HepG2 (cell line): ENCODE data around the gene BANK1. TPM values are rescaled to one million over a fixed set of nuclear protein-coding genes. Genes with fewer than 3 reads are reported as not detected.

Experiments used
- AHDC1 ChIP-seq: sonication (generic); formaldehyde crosslinking; IDR thresholded peaks from 2 replicates; pipeline ENCODE4 v1.5.1; 2020; ENCODE audit warnings: mild to moderate bottlenecking, missing genetic modification reagents, borderline replicate concordance
- ELF4 ChIP-seq: sonication (generic); formaldehyde crosslinking; IDR thresholded peaks from 2 replicates; pipeline ENCODE4 v1.5.0; 2020; ENCODE audit warnings: missing genetic modification reagents, mild to moderate bottlenecking, moderate library complexity, borderline replicate concordance
- HMG20B ChIP-seq: conservative IDR thresholded peaks from 2 replicates; pipeline ENCODE4 v1.6.1; 2016; ENCODE audit warnings: missing genetic modification reagents, missing compliant biosample characterization
- KLF16 ChIP-seq, 2 experiments: sonication (generic) in 1 of 2; formaldehyde crosslinking in 1 of 2; IDR thresholded peaks; 2 replicates each; pipeline versions ENCODE4 v1.6.1 to v1.8.0; 2016 to 2023; ENCODE audit warnings: missing genetic modification reagents in 2 of 2, missing compliant biosample characterization in 1 of 2
- PRMT3 ChIP-seq: sonication (generic); formaldehyde crosslinking; IDR thresholded peaks from 2 replicates; pipeline ENCODE4 v1.8.1; 2022; ENCODE audit warnings: low read depth, mild to moderate bottlenecking, moderate library complexity, missing genetic modification reagents, borderline replicate concordance
- RARA ChIP-seq: IDR thresholded peaks from 2 replicates; pipeline ENCODE4 v1.6.1; 2016; ENCODE audit warnings: missing genetic modification reagents, missing compliant biosample characterization
- SMAD1 ChIP-seq: sonication (generic); formaldehyde crosslinking; IDR thresholded peaks from 2 replicates; pipeline ENCODE4 v1.4.0; 2020; ENCODE audit warnings: missing genetic modification reagents, low read depth, mild to moderate bottlenecking, borderline replicate concordance
- ZFP36 ChIP-seq: fragments of 150-350 bp; IDR thresholded peaks from 2 replicates; pipeline ENCODE4 v1.6.1; 2018; ENCODE audit warnings: borderline replicate concordance, low read length, low read depth; ENCODE audit not compliant: partially characterized antibody
- ZNF746 ChIP-seq: sonication (generic); formaldehyde crosslinking; IDR thresholded peaks from 2 replicates; pipeline ENCODE4 v1.8.0; 2022; ENCODE audit warnings: mild to moderate bottlenecking, missing genetic modification reagents
- polyA plus RNA-seq, 8 experiments: library from polyadenylated mRNA; depleted of rRNA in 3 of 8; stranded (reverse) in 7 of 8; unstranded in 1 of 8; fragments of >200 nt; fragmentation: Illumina TruSeq in 4 of 8; extraction: Trizol in 4 of 8; gene quantifications; 2 replicates each; pipeline versions ENCODE4 v1.2.1 to v1.2.3, GENCODE V29; 2011 to 2016; ENCODE audit warnings: low read depth in 4 of 8, missing spikeins in 1 of 8, mixed read lengths in 1 of 8; ENCODE audit not compliant: insufficient read depth in 1 of 8
- total RNA-seq, 5 experiments: library from RNA; depleted of rRNA; stranded (reverse); fragments of >200 nt; fragmentation: Illumina TruSeq; extraction: Trizol; gene quantifications; 2 replicates each; pipeline ENCODE4 v1.2.3, GENCODE V29; 2016; ENCODE audit warnings: low read depth in 1 of 5

BANK1 gene
- total and polyA plus RNA-seq, 2 of the 13 experiments (the other 11 are each of a cell fraction or from before 2014, with no cell fraction given) = 0.15 TPM; not detected in 1

- TF ChIP-seq HMG20B (CRISPR knock-in tag) (no peak), PRMT3 (CRISPR knock-in tag) (no peak), ELF4 (no peak), ZNF746 (CRISPR knock-in tag) (no peak), RARA (CRISPR knock-in tag) (no peak), SMAD1 (CRISPR knock-in tag) (no peak), ZFP36 (no peak), KLF16 (CRISPR knock-in tag; IDR thresholded peaks at IDR 0.05) (no peak), AHDC1 (CRISPR knock-in tag) (no peak)
Measured at GRCh38 chr4:101850698-101851097, 60.2 kb downstream of the BANK1 start (continued).
